GM04504 (cell line): Measurements from ENCODE around the gene CC2D1A.

Experiments used
- DNase-seq: peaks from one replicate; pipeline ENCODE4 v3.0.0-alpha.2; 2012; ENCODE audit warnings: low read depth

CC2D1A gene

GRCh38 chr19:13905634-13906520, at the start of gene CC2D1A, which contains the start of gene BRME1:
Gene CC2D1A, plus strand, starts transcription at chr19:13906201. Its CDS starts 241 bp downstream, at chr19:13906442.
Gene BRME1, minus strand, starts transcription at chr19:13906117. Its CDS starts 1,225 bp downstream, at chr19:13904892.
- peak; percentile 64 for DNase-seq

- no peak for DNase-seq
These were observed 49.5 kb upstream of the CC2D1A start for GRCh38 chr19:13856497-13856896.

DNA sequence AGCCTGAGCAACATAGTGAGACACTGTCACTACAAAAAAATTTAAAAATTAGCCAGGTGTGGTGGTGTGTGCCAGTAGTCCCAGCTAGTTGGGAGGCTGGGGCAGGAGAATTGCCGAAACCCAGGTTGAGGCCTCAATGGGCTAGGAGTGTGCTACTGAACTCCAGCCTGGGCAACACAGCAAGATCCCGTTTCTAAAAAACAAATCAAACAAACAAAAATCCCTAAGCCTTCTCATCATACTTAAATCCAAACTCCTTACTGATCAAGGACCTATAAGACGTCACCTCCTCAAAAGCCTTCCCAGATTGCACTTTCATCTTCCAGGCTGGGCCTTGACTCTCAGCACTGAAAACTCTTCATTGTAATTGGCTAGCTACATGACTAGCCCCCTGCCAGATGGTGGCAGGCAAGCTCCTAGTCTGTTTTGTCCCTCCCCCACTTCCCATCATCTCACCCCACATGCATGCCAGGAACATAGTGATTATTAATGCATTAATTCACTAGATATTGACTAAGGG, 46.6 kb upstream of the CC2D1A start:
- no peak for DNase-seq

GRCh38 chr19:13860679-13861391, 45.2 kb upstream of the CC2D1A start:
- DNase-seq, result no peak

- DNase-seq, result no peak
These were observed 44.6 kb upstream of the CC2D1A start for GRCh38 chr19:13861392-13861713.

- peak; percentile 92 for DNase-seq
These were observed 44.1 kb upstream of the CC2D1A start for GRCh38 chr19:13861714-13862531.

- DNase-seq, result no peak
These were observed 41.8 kb upstream of the CC2D1A start for GRCh38 chr19:13864046-13864666.

- DNase-seq, result no peak
These were observed 41.1 kb upstream of the CC2D1A start for GRCh38 chr19:13864667-13865570.

- DNase-seq, result no peak
These were observed 40.2 kb upstream of the CC2D1A start for GRCh38 chr19:13865571-13866462.

DNA sequence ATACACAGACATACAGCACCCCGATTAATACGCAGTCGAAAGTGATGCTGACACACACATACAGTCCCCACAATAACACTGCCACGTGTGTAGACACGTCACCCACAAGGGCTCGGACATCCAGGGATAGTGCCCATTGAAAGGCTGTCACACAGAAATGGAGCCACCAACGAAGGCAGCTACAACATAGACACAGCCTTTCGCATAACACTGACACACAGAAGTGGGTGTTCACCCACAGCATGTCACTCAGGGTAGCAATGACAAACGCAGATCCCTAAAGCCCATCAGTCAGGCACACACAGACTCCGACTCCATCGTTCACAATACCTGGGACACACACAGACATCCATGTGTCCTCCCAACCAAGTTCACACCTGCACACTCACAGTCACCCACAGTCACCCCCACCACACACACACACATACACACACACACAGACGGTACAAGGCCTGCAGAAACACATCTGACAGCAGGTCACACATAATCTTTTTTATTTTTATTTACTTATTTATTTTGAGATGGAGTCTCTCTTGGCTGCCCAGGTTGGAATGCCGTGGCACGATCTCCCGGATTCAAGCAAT, 39.4 kb upstream of the CC2D1A start:
- DNase-seq, result no peak

DNA sequence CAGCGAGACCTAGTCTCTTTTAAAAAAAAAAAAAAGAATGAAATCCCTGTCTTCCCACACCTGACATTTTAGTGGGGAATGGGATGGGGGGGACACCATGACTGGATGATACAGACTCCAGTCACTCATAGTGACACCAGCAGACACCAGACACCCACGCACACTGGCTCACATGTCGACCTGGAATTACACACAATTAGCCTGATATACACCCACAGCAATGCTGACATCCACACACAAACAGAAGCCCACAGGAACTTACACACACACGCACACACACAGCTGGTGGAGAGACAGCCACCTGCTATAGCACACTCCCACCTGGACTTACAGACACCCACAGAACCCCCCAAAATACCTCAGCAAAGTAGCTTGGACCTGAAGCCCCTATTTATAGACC, 37.3 kb upstream of the CC2D1A start:
- DNase-seq, result no peak

DNA sequence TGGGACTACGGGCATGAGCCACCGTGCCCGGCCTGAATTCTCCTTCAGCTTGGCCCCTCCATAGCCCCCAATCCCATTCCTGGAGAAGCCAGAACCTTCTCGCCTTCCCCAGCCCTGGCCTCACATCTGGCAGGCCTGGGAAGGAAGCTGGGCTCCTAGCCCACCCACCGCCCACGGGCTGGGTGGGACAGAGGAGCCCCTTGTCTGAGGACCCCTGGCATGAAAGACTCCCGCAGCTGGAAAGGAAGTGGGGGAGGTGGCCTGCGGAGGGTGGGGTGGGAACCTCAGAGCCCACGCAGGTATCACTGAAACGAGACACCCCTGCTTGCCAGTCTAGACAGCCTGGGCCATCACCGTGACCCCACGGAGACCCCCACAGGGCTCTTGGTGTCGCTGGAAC, 36.7 kb upstream of the CC2D1A start:
- no peak for DNase-seq

- no peak for DNase-seq
These were observed 35.1 kb upstream of the CC2D1A start for GRCh38 chr19:13870873-13871272.

GRCh38 chr19:13872339-13872694, 33.7 kb upstream of the CC2D1A start:
- no peak for DNase-seq

- no peak for DNase-seq
These were observed 33.2 kb upstream of the CC2D1A start for GRCh38 chr19:13872695-13873389.

- DNase-seq, result no peak
These were observed 32.0 kb upstream of the CC2D1A start for GRCh38 chr19:13873834-13874515.

- DNase-seq, result no peak
These were observed 30.2 kb upstream of the CC2D1A start for GRCh38 chr19:13875824-13876223.

DNA sequence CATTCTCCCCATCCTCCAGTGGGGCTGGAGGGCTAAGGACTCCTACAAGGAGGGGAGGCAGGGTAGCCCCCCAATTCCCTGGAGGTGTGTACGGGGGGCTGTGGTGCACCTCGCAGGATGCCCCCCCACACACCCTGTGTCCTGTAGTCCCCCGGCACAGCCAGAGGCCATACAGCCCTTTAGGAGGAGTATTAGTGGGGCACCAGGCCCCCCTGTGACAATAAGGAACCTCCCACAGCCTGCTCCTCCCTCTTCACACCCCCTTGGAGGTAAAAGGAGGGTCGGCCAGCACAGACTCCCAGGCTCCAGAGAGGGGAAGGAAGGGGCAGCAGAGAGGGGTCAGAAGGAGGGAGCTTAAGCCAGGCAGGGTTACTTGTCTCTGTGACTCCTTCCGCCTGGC, 29.2 kb upstream of the CC2D1A start, which contains the start of gene NANOS3:
Gene NANOS3, plus strand, starts transcription at position 301 of the 400 bp plus-strand sequence. CDS start 115 bp downstream, outside the sequence.
- DNase-seq, result no peak
